Ishikawa (cell line): Measurements from ENCODE around the gene TMEM45A.

Source experiments
- CEBPB ChIP-seq: IDR thresholded peaks from 2 replicates; pipeline ENCODE4 v1.6.1; 2012
- CREB1 ChIP-seq: IDR thresholded peaks from 2 replicates; pipeline ENCODE4 v1.6.1; 2012; ENCODE audit warnings: low read depth
- EGR1 ChIP-seq: IDR thresholded peaks from 2 replicates; pipeline ENCODE4 v1.6.1; 2012
- EP300 ChIP-seq: IDR thresholded peaks from 2 replicates; pipeline ENCODE4 v1.6.1; 2012; ENCODE audit warnings: borderline replicate concordance
- FOXM1 ChIP-seq: IDR thresholded peaks from 2 replicates; pipeline ENCODE4 v1.6.1; 2012; ENCODE audit warnings: low read depth, borderline replicate concordance
- MAX ChIP-seq: IDR thresholded peaks from 2 replicates; pipeline ENCODE4 v1.6.1; 2012
- NFIC ChIP-seq: IDR thresholded peaks from 2 replicates; pipeline ENCODE4 v1.6.1; 2012
- RAD21 ChIP-seq: IDR thresholded peaks from 2 replicates; pipeline ENCODE4 v1.6.1; 2012; ENCODE audit warnings: low read depth
- REST ChIP-seq: IDR thresholded peaks from 2 replicates; pipeline ENCODE4 v1.6.1; 2012; ENCODE audit warnings: low read depth, mild to moderate bottlenecking
- TAF1 ChIP-seq: IDR thresholded peaks from 2 replicates; pipeline ENCODE4 v1.6.1; 2012; ENCODE audit warnings: low read depth, mild to moderate bottlenecking
- TCF12 ChIP-seq: IDR thresholded peaks from 2 replicates; pipeline ENCODE4 v1.6.1; 2012; ENCODE audit warnings: low read depth
- TEAD4 ChIP-seq: IDR thresholded peaks from 2 replicates; pipeline ENCODE4 v1.6.1; 2012
- USF1 ChIP-seq: IDR thresholded peaks from 2 replicates; pipeline ENCODE4 v1.6.1; 2012
- YY1 ChIP-seq: IDR thresholded peaks from 2 replicates; pipeline ENCODE4 v1.6.1; 2012; ENCODE audit warnings: low read depth
- ZBTB7A ChIP-seq: IDR thresholded peaks from 2 replicates; pipeline ENCODE4 v1.6.1; 2012; ENCODE audit warnings: low read depth

The TMEM45A gene

GRCh38 chr3:100522125-100522524, 29.7 kb downstream of the TMEM45A start:
- TF ChIP-seq YY1 (no peak), EGR1 (no peak), RAD21 (no peak)

- no peak for TF ChIP-seq TEAD4
- no peak for TF ChIP-seq CREB1
- TF ChIP-seq EP300: no peak
- no peak for TF ChIP-seq USF1
- no peak for TF ChIP-seq MAX
- no peak for TF ChIP-seq TAF1
- TF ChIP-seq REST: no peak
- TF ChIP-seq EGR1: no peak
- no peak for TF ChIP-seq RAD21
- TF ChIP-seq TCF12: no peak
- no peak for TF ChIP-seq FOXM1
- TF ChIP-seq YY1: no peak
- no peak for TF ChIP-seq ZBTB7A
- no peak for TF ChIP-seq NFIC
- no peak for TF ChIP-seq CEBPB
These were observed 30.8 kb downstream of the TMEM45A start for GRCh38 chr3:100523050-100523760.

- no peak for TF ChIP-seq YY1
- TF ChIP-seq EGR1: no peak
- no peak for TF ChIP-seq REST
- TF ChIP-seq MAX: no peak
- no peak for TF ChIP-seq TAF1
- no peak for TF ChIP-seq TCF12
- TF ChIP-seq CEBPB: no peak
- TF ChIP-seq CREB1: no peak
- TF ChIP-seq USF1: no peak
- TF ChIP-seq NFIC: no peak
- no peak for TF ChIP-seq EP300
- no peak for TF ChIP-seq FOXM1
- no peak for TF ChIP-seq TEAD4
- no peak for TF ChIP-seq RAD21
- no peak for TF ChIP-seq ZBTB7A
These were observed 33.6 kb downstream of the TMEM45A start for GRCh38 chr3:100525753-100526612.

- no peak for TF ChIP-seq RAD21
- no peak for TF ChIP-seq EGR1
- no peak for TF ChIP-seq TEAD4
- no peak for TF ChIP-seq USF1
- TF ChIP-seq MAX: no peak
- TF ChIP-seq TAF1: no peak
- TF ChIP-seq CEBPB: no peak
- no peak for TF ChIP-seq REST
- no peak for TF ChIP-seq ZBTB7A
- TF ChIP-seq EP300: no peak
- TF ChIP-seq FOXM1: no peak
- no peak for TF ChIP-seq CREB1
- TF ChIP-seq TCF12: no peak
- TF ChIP-seq YY1: no peak
- TF ChIP-seq NFIC: no peak
These were observed 34.4 kb downstream of the TMEM45A start for GRCh38 chr3:100526613-100527346.
